GM18505 (cell line): ENCODE data around the gene ARHGAP45.
"Not testable (repeated sequence)": the region's sequence is repeated elsewhere in the genome, so short reads cannot be mapped to it uniquely, and the experiment has no call there.

Source experiments
- ATAC-seq: cut with Tn5 transposase; IDR thresholded peaks from one replicate; pipeline ENCODE4 v1.9.1; 2021; ENCODE audit not compliant: unreplicated experiment
- POLR2A ChIP-seq: IDR thresholded peaks from 4 replicates; pipeline ENCODE4 v1.6.1; 2011; ENCODE audit warnings: borderline replicate concordance; ENCODE audit not compliant: insufficient read depth, insufficient read length; ENCODE audit errors: extremely low read depth

ARHGAP45 gene

DNA sequence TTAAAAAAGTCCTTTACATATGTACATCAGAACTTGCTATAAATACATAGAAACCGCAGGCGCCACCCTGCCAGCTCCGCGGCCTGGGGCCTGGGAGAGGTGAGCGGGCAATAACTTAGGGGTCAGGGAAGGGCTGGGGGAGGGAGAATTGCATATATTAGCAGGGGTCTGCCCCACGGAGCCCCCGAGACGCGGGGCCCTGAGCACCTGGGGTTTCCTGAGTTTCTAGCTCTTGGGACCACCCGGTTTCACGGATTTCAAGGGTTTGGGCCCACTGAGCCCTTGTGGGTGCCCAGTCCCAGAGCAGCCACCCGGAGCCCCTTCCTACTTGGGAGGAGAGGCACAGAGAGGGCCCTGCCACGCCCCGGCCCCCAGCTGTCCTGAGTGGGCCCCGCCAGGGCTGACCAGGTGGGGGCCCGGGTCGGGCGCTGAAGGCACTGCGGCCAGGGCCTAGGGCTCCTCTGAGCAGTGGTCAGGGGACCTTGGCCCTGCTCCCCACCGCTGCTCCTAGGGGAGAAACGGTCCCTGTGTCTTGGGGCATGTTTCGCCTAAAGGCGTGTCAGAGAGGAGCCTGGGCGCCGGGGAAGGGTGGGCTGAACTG is 40.8 kb downstream of the ARHGAP45 start:
- ATAC-seq, result no peak
- TF ChIP-seq POLR2A, result peak; percentile 7

DNA sequence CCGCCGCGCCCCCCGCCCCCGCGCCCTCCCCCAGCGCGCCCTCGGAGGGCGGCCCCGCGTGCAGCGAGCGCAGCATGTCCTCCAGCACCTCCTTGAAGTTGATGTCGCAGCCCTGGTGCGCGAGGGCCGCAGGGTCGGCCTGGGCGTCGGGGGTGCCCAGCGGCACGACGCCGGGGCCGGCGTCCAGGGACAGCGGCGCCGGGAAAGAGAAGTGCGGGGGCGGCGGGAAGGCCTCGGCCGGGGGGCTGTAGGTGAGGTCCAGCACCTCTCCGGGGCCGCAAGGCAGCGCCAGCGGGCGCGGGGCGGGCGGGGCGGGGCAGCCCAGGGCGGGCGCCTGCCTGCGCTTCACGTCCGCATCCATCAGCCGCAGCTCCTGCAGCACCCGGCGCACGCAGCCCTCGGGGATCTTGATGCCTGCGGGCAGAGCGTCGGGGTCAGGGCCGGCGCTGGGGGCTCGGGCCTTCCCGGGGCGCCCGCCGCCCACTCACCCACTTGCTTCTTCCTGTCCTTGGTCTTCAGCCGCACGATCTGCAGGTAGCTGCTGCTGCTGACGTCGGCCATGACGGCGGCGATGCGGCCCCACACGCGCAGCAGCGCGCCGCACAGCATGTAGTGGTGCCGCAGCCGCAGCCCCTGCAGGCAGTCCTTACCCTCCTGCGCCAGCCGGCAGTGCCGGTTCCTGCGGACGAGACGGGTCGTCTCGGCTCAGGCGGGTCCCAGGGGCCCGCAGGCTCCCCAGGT is 41.5 kb downstream of the ARHGAP45 start:
- TF ChIP-seq POLR2A, result no peak

GRCh38 chr19:1109032-1109551 is 42.1 kb downstream of the ARHGAP45 start:
- ATAC-seq, result no peak
- TF ChIP-seq POLR2A, result no peak

More for the DNA sequence above, 41.5 kb downstream of the ARHGAP45 start:
- ATAC-seq, result no peak

DNA sequence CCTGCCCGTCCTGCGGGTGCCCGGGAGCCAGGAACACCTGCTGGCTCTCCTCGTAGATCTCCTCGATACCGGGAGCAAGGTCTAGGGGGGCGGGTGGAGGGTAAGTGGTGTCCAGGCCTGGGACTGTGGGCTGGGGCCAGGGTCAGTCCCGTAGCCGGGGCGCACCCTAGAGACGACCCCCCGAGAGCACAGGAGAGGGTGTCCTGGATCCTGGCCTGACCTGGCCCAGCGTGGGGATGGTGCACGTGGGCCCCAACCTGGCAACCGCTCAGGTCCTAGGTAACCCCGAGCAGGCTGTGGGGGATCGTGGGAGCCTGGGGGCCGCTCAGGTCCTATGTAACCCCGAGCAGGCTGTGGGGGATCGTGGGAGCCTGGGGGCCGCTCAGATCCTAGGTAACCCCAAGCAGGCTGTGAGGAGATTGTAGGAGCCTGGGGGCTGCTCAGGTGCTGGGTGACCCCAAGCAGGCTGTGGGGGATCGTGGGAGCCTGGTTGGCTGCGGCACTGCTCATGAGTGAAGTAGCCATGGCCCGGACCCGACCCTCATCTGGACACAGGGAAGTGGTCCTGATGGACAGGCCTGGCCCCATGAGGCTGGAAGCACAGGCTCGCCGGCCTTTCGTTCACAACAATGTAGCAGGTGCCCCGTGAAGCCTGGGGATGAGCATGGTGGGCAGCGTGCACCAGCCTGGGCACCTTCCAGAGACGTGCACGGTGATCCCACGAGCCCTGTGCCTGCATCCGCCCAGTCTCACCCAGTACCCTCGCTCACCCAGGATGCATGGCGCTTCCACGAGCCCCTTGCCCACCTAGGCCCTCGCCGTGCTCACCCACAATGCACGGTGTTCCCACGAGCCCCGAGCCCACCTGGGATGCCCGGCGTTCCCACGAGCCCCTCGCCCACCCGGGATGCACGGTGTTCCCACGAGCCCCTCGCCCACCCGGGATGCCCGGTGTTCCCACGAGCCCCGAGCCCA is 43.0 kb downstream of the ARHGAP45 start:
- TF ChIP-seq POLR2A, result no peak
- no peak for ATAC-seq

GRCh38 chr19:1110809-1111640 is 44.1 kb downstream of the ARHGAP45 start:
- ATAC-seq, result no peak
- TF ChIP-seq POLR2A, result no peak

DNA sequence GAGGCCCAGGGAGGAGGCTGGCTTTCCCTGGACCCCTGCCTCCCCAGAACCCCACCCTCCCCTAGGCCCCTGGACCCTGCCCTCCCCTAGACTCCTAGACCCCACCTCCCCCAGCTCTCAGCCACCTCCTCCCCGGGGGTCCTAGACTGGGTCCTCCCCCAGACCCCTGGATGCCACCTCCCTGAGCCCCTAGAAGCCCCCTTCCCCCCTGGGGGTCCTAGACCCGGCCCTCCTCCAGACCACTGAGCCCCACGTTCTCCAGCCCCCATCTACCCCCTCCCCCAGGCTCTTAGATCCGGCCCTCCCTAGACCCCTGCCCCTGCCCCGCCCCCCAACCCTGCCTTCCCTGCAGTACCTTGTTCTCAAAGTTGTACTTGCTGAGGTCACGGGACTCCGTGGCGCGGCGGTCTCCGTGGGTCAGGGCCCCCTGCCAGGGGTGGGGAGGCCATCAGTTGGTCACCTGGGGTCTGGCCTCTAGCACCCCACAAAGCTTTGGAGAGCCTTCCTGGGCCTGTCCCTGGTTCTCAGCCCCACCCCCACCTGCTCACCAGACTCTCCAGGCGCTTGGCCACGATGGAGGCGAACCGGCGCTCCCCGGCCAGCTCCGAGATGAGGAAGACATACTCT is 44.8 kb downstream of the ARHGAP45 start:
- no peak for ATAC-seq
- TF ChIP-seq POLR2A, result no peak

- TF ChIP-seq POLR2A, result no peak
- no peak for ATAC-seq
Measured at GRCh38 chr19:1112268-1113029, 45.5 kb downstream of the ARHGAP45 start.

DNA sequence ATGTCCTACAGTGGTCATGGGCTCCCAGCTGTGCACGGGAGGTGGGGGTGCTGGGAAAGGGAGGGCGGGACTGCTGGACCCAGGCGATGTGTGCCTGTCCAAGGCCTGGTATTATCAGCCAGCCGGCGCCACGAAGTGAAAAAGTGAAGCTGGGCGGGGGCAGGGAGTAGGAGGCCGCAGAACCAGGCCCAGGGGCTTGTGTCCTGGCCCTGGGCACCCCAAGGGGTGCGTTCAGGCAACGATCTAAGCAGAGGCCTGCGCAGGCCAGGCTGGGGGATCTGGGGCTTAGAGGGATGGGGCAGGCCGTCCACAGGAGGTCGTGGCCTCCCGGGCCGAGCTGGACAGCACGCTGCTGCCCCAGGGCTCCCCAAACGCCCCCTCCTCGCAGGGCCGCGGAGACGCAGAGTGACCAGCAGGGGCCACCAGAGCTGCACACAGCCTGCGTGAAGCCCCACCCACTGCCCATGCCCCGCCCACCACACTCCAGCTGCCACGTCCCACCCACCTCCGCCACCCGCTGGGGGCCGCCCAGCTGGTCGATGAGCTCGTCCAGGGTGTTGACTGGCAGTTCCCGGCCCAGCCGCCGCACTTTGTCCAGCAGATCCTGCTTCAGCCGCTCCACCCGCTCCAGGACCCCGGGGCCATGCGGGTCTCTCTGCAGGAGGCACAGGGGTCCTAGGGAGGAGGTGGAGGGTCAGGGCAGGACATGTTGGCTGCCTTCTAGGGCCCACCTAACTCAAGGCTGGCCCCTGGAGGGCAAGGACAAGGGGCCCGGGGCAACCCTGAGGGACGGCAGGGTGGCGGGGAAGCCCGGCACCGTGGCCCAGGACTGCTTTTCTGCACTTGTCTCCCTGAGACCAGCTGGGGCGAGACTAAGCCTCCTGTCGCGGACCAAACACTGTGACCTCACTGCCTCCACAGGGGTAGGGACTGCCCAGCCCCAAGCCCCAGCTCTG is 46.3 kb downstream of the ARHGAP45 start:
- TF ChIP-seq POLR2A, result no peak
- peak; percentile 46 for ATAC-seq

- ATAC-seq, result no peak
- TF ChIP-seq POLR2A, result no peak
Measured at GRCh38 chr19:1113986-1114483, 47.1 kb downstream of the ARHGAP45 start.

GRCh38 chr19:1114728-1115127 is 47.8 kb downstream of the ARHGAP45 start:
- not testable (repeated sequence) for ATAC-seq
